SK-N-SH (cell line): ENCODE data around the gene KIRREL2. TPM values are rescaled to one million over a fixed set of nuclear protein-coding genes. Genes with fewer than 3 reads are reported as not detected.

Experiments
- CTCF ChIA-PET: fragments of 300-600, 350-600 bp; formaldehyde crosslinking; extraction: SDS; loops from one replicate; lab custom pipeline; 2021; lab: Yijun Ruan, JAX
- POLR2A ChIA-PET: fragments of 350-600 bp; sonication (Branson Sonifier 250); formaldehyde crosslinking; extraction: SDS; loops from one replicate; lab custom pipeline; 2020; ENCODE audit warnings: antibody characterized with exemption, inconsistent platforms; lab: Yijun Ruan, JAX
- DNase-seq: peaks from one replicate; pipeline ENCODE4 v3.0.0; 2012
- H2AFZ ChIP-seq: fragments of 200-600 bp; sonication (generic); 2 replicates; pipeline ENCODE4 v1.8.1; 2016; ENCODE audit warnings: antibody characterized with exemption, mild to moderate bottlenecking, low read depth
- H3F3A ChIP-seq: fragments of 200-600 bp; sonication (generic); replicated peaks from 2 replicates; pipeline ENCODE3; 2016; ENCODE audit warnings: antibody characterized with exemption, mild to moderate bottlenecking; ENCODE audit not compliant: insufficient read depth
- H3K27ac ChIP-seq, 2 experiments: fragments of 200-500 bp in 1 of 2; fragments of 200-600 bp in 1 of 2; sonication (Bioruptor generic) in 1 of 2; sonication (generic), shearing (Covaris generic) in 1 of 2; 2 replicates each; pipeline versions ENCODE4 v1.5.1 to v1.6.1; 2014 to 2016; ENCODE audit warnings: low read depth in 2 of 2, inconsistent platforms in 1 of 2, low read length in 1 of 2, mild to moderate bottlenecking in 1 of 2, mixed read lengths in 1 of 2
- H3K27me3 ChIP-seq: fragments of 200-600 bp; sonication (generic), shearing (Covaris generic); 2 replicates; pipeline ENCODE4 v1.6.1; 2016; ENCODE audit warnings: mixed run types; ENCODE audit not compliant: insufficient read depth
- H3K36me3 ChIP-seq, 2 experiments: fragments of 200-500 bp in 1 of 2; fragments of 200-600 bp in 1 of 2; sonication (Bioruptor generic) in 1 of 2; sonication (generic) in 1 of 2; replicated peaks in 1 of 2; 2 replicates each; pipeline versions ENCODE3 to v1.5.1; 2014 to 2016; ENCODE audit warnings: low read length in 1 of 2, mild to moderate bottlenecking in 1 of 2; ENCODE audit not compliant: insufficient read depth in 2 of 2, control insufficient read depth in 1 of 2
- H3K4me1 ChIP-seq, 2 experiments: fragments of 200-500 bp in 1 of 2; fragments of 200-600 bp in 1 of 2; sonication (Bioruptor generic) in 1 of 2; sonication (generic), shearing (Covaris generic) in 1 of 2; 2 replicates each; pipeline versions ENCODE4 v1.5.1 to v1.6.1; 2014 to 2016; ENCODE audit warnings: low read depth in 1 of 2, low read length in 1 of 2, mixed run types in 1 of 2; ENCODE audit not compliant: insufficient read depth in 2 of 2, control insufficient read depth in 1 of 2
- H3K4me2 ChIP-seq: fragments of 200-600 bp; sonication (generic), shearing (Covaris generic); 2 replicates; pipeline ENCODE4 v1.6.1; 2017; ENCODE audit warnings: mixed run types
- H3K4me3 ChIP-seq, 2 experiments: fragments of 200-500 bp in 1 of 2; fragments of 200-600 bp in 1 of 2; sonication (Bioruptor generic) in 1 of 2; sonication (generic), shearing (Covaris generic) in 1 of 2; 2 replicates each; pipeline versions ENCODE4 v1.5.1 to v1.8.1; 2014 to 2016; ENCODE audit warnings: low read depth in 2 of 2, inconsistent platforms in 1 of 2, low read length in 1 of 2, mild to moderate bottlenecking in 1 of 2, mixed read lengths in 1 of 2, moderate library complexity in 1 of 2
- H3K79me2 ChIP-seq: fragments of 200-600 bp; sonication (generic); 2 replicates; pipeline ENCODE4 v1.8.1; 2017; ENCODE audit warnings: mild to moderate bottlenecking; ENCODE audit not compliant: insufficient read depth
- H3K9ac ChIP-seq: fragments of 200-600 bp; sonication (generic); 2 replicates; pipeline ENCODE4 v1.6.1; 2017; ENCODE audit warnings: mixed run types
- H3K9me2 ChIP-seq: fragments of 200-600 bp; sonication (generic); 2 replicates; pipeline ENCODE4 v1.6.1; 2017; ENCODE audit warnings: mixed run types
- H3K9me3 ChIP-seq: fragments of 200-600 bp; sonication (generic); 2 replicates; pipeline ENCODE4 v1.6.1; 2017; ENCODE audit warnings: mixed run types, mild to moderate bottlenecking, moderate library complexity
- H4K20me1 ChIP-seq: fragments of 200-600 bp; sonication (generic); 2 replicates; pipeline ENCODE4 v1.6.1; 2017; ENCODE audit warnings: mild to moderate bottlenecking, mixed run types; ENCODE audit not compliant: insufficient read depth
- CHD2 ChIP-seq: fragments of 150-350 bp; IDR thresholded peaks from 2 replicates; pipeline ENCODE4 v1.6.1; 2018; ENCODE audit warnings: low read length; ENCODE audit not compliant: partially characterized antibody
- CTCF ChIP-seq: fragments of 200-600 bp; sonication (generic); IDR thresholded peaks from 2 replicates; pipeline ENCODE4 v1.6.1; 2017; ENCODE audit warnings: antibody characterized with exemption, mild to moderate bottlenecking, moderate library complexity
- ELF1 ChIP-seq: IDR thresholded peaks from 2 replicates; pipeline ENCODE4 v1.4.0; 2012
- EP300 ChIP-seq, 2 experiments: IDR thresholded peaks; 2 replicates each; pipeline versions ENCODE4 v1.4.0 to v1.6.1; 2012; ENCODE audit warnings: borderline replicate concordance in 1 of 2, low read depth in 1 of 2, low read length in 1 of 2
- FOXJ3 ChIP-seq: sonication (generic); formaldehyde crosslinking; IDR thresholded peaks from 2 replicates; pipeline ENCODE4 v1.5.1; 2020; ENCODE audit warnings: mild to moderate bottlenecking, missing genetic modification reagents
- FOXM1 ChIP-seq: IDR thresholded peaks from 2 replicates; pipeline ENCODE4 v1.4.0; 2012; ENCODE audit warnings: low read depth, mild to moderate bottlenecking
- GATA2 ChIP-seq: sonication (generic); formaldehyde crosslinking; IDR thresholded peaks from 2 replicates; pipeline ENCODE4 v1.5.0; 2020; ENCODE audit warnings: mild to moderate bottlenecking, missing genetic modification reagents
- IRF3 ChIP-seq: fragments of 150-350 bp; IDR thresholded peaks from 2 replicates; pipeline ENCODE4 v1.6.1; 2016; ENCODE audit warnings: mild to moderate bottlenecking, low read depth, low read length
- JUND ChIP-seq: IDR thresholded peaks from 2 replicates; pipeline ENCODE4 v1.4.0; 2012
- MAX ChIP-seq: IDR thresholded peaks from 2 replicates; pipeline ENCODE4 v1.4.0; 2012; ENCODE audit warnings: low read depth
- MEF2A ChIP-seq: IDR thresholded peaks from 2 replicates; pipeline ENCODE4 v1.4.0; 2012; ENCODE audit warnings: low read depth, borderline replicate concordance
- MXI1 ChIP-seq: IDR thresholded peaks from 2 replicates; pipeline ENCODE4 v1.6.1; 2012; ENCODE audit warnings: mild to moderate bottlenecking, low read depth, low read length, improper control_type of control experiment
- NFIC ChIP-seq: IDR thresholded peaks from 2 replicates; pipeline ENCODE4 v1.4.0; 2012; ENCODE audit warnings: borderline replicate concordance
- NRF1 ChIP-seq: IDR thresholded peaks from 2 replicates; pipeline ENCODE4 v1.6.1; 2012; ENCODE audit warnings: low read depth, mild to moderate bottlenecking, low read length
- POLR2AphosphoS5 ChIP-seq: IDR thresholded peaks from 2 replicates; pipeline ENCODE4 v1.6.1; 2012; ENCODE audit warnings: low read depth, low read length
- RAD21 ChIP-seq: IDR thresholded peaks from 2 replicates; pipeline ENCODE4 v1.6.1; 2012; ENCODE audit warnings: mild to moderate bottlenecking, low read length
- RCOR1 ChIP-seq: fragments of 150-350 bp; IDR thresholded peaks from 2 replicates; pipeline ENCODE4 v1.6.1; 2017; ENCODE audit warnings: antibody characterized with exemption, low read length
- RFX5 ChIP-seq: IDR thresholded peaks from 2 replicates; pipeline ENCODE4 v1.6.1; 2012; ENCODE audit warnings: mild to moderate bottlenecking, improper control_type of control experiment, low read length
- RXRA ChIP-seq: IDR thresholded peaks from 2 replicates; pipeline ENCODE4 v1.4.0; 2012; ENCODE audit warnings: low read depth, mild to moderate bottlenecking, borderline replicate concordance
- SIN3A ChIP-seq: IDR thresholded peaks from 2 replicates; pipeline ENCODE4 v1.6.1; 2012; ENCODE audit warnings: low read depth, mild to moderate bottlenecking, low read length, moderate library complexity, borderline replicate concordance
- SMC3 ChIP-seq: IDR thresholded peaks from 2 replicates; pipeline ENCODE4 v1.6.1; 2012; ENCODE audit warnings: low read depth, low read length, improper control_type of control experiment
- USF2 ChIP-seq: fragments of 150-350 bp; IDR thresholded peaks from 2 replicates; pipeline ENCODE4 v1.6.1; 2017; ENCODE audit warnings: antibody characterized with exemption, low read length, low read depth, borderline replicate concordance
- ZBTB33 ChIP-seq: IDR thresholded peaks from 2 replicates; pipeline ENCODE4 v1.4.0; 2012; ENCODE audit warnings: low read depth, borderline replicate concordance
- WGBS: methylation state at CpG from one replicate; pipeline ENCODE4 v1.1.6; 2017; ENCODE audit warnings: low lambda C conversion rate; 5-methylcytosine and 5-hydroxymethylcytosine counted together
- polyA plus RNA-seq, 3 experiments: library from polyadenylated mRNA; depleted of rRNA; stranded (reverse); fragments of >200 nt; gene quantifications; 2 replicates each; pipeline ENCODE4 v1.2.3, GENCODE V29; 2012

The KIRREL2 gene
- polyA plus RNA-seq, 1 of the 3 experiments (the other 2 are of a cell fraction) = 0.21 TPM

DNA sequence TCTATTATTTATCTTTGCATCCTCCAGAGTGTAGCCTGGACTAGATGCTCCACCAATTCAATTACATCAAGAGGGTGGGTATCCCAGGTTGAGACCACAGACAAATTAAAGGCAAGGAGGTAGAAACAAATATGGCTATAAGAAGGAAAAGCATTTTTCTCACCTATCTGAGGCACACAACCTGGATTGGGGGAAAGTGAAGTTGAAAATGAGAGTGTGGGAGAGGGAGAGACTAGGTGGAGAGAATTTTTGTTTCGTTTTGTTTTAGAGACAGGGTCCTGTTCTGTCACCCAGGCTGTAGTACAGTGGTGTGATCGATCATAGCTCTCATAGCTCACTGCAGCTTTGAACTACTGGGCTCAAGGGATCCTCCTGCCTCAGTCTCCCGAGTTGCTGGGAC is 38.3 kb upstream of the KIRREL2 start:
- CTCF ChIA-PET = interaction anchor here (1.9 kb wide), 1 partner anchor 124 kb away, joined by 6 read pairs; no protein-coding TSS in a partner anchor
- H3K9me3 ChIP-seq = no peaks in the 10 kb centered on the region
- TF ChIP-seq IRF3 (no peak), MXI1 (no peak), RFX5 (no peak), MAX (no peak), RXRA (no peak), CHD2 (no peak), MEF2A (no peak), JUND (no peak), SMC3 (no peak), FOXM1 (no peak)
- POLR2A ChIA-PET = no interaction called here
- 6% methylated on average over 3 of the region's 3 CpGs for WGBS
- no peak overlapping the region for H2AFZ ChIP-seq
- H3K27me3 ChIP-seq = no peaks in the 10 kb centered on the region; the same call in 1 of the 2 replicates
- peaks cover 4% of the 10 kb centered on the region for H3F3A ChIP-seq
- H3K4me3 ChIP-seq = no peak overlapping the region
- H3K4me1 ChIP-seq = no peaks in the 10 kb centered on the region
- no peaks in the 10 kb centered on the region for H3K79me2 ChIP-seq
- DNase-seq = no peak
- no peaks in the 10 kb centered on the region for H3K9me2 ChIP-seq
- no peak overlapping the region for H3K4me2 ChIP-seq
- H4K20me1 ChIP-seq = no peaks in the 10 kb centered on the region
- no peaks in the 10 kb centered on the region for H3K36me3 ChIP-seq
- no peak overlapping the region for H3K27ac ChIP-seq
- no peak overlapping the region for H3K9ac ChIP-seq

DNA sequence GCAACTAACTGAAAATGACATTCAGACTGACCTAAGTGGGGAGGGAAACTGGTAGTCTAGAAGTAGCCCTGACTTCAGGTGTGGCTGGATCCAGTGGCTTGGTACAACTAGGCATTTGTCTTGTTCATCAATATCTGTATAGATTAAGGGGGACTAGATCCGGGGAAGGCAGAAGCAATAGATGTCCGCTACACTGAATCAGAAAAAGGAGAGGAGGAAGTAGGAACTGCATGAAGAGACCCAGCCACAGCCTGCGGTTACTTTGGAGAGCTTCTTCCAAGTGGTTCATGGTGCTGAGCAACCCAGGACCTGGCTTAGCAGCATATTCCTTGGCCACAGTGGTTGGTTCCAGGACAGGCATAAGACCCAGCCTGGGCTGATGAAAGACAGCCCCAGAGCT is 34.1 kb upstream of the KIRREL2 start:
- Histone ChIP-seq H3K9me3 (no peaks in the 10 kb centered on the region), H3K4me2 (no peak overlapping the region), H3K27me3 (peaks cover 5% of the 10 kb centered on the region; the same call in 1 of the 2 replicates), H2AFZ (no peak overlapping the region), H3K4me1 (no peaks in the 10 kb centered on the region), H4K20me1 (no peaks in the 10 kb centered on the region), H3K9me2 (no peaks in the 10 kb centered on the region), H3K9ac (no peak overlapping the region), H3K27ac (no peak overlapping the region), H3K79me2 (no peaks in the 10 kb centered on the region), H3K4me3 (no peak overlapping the region), H3K36me3 (no peaks in the 10 kb centered on the region), H3F3A (peaks cover 4% of the 10 kb centered on the region)
- DNase-seq = no peak
- WGBS = 18% methylated on average over 3 of the region's 3 CpGs
- POLR2A ChIA-PET = no interaction called here
- CTCF ChIA-PET = interaction anchor here (1.3 kb wide), 1 partner anchor 59 kb away, joined by 3 read pairs; no protein-coding TSS in a partner anchor
- TF ChIP-seq ZBTB33 (no peak), EP300 (IDR thresholded peaks at IDR 0.05; ENCODE audit: borderline replicate concordance in 1 of 2, low read depth in 1 of 2, low read length in 1 of 2) (no peak), RAD21 (no peak), MEF2A (no peak), RCOR1 (no peak), ELF1 (no peak), SIN3A (no peak), USF2 (no peak), CTCF (no peak), GATA2 (CRISPR knock-in tag) (no peak), NFIC (no peak), POLR2AphosphoS5 (no peak), NRF1 (no peak), FOXJ3 (CRISPR knock-in tag) (no peak), JUND (no peak), MAX (no peak)
